H1 (cell line): ENCODE measurements around the gene FBXL14. TPM values are rescaled to one million over a fixed set of nuclear protein-coding genes. Genes with fewer than 3 reads are reported as not detected.

ENCODE experiments used
- CTCF ChIA-PET: fragments of 300-600 bp; sonication (Branson Sonifier 250); formaldehyde crosslinking; loops from one replicate; lab custom pipeline; 2021; ENCODE audit not compliant: partially characterized antibody; lab: Charles Lee
- POLR2A ChIA-PET: fragments of 300-600 bp; sonication (Branson Sonifier 250); formaldehyde crosslinking; loops from one replicate; lab custom pipeline; 2021; ENCODE audit warnings: inconsistent platforms; ENCODE audit not compliant: partially characterized antibody; lab: Charles Lee
- DNase-seq, 2 experiments: peaks; one replicate each; pipeline versions ENCODE4 v3.0.0 to v3.0.0-alpha.2; 2010 to 2022; ENCODE audit warnings: low spot score in 2 of 2, low read depth in 1 of 2, mixed read lengths in 1 of 2
- FAIRE-seq: peaks from 2 replicates; lab custom pipeline; 2011; peaks lifted over from hg19 to GRCh38; lab: Jason Lieb, UNC
- H2AFZ ChIP-seq: 2 replicates; pipeline ENCODE4 v1.8.1; 2012; ENCODE audit warnings: low read length, inconsistent platforms
- H2AK5ac ChIP-seq: 2 replicates; pipeline ENCODE4 v1.6.1; 2013; ENCODE audit warnings: low read depth, low read length
- H2BK120ac ChIP-seq: replicated peaks from 2 replicates; pipeline ENCODE3; 2013; ENCODE audit warnings: low read depth, low read length, inconsistent platforms
- H2BK12ac ChIP-seq: 2 replicates; pipeline ENCODE4 v1.6.1; 2013; ENCODE audit warnings: low read depth, low read length
- H2BK15ac ChIP-seq: 2 replicates; pipeline ENCODE4 v1.6.1; 2013; ENCODE audit warnings: low read length
- H2BK20ac ChIP-seq: 2 replicates; pipeline ENCODE4 v1.6.1; 2013; ENCODE audit warnings: low read length
- H2BK5ac ChIP-seq: 2 replicates; pipeline ENCODE4 v1.6.1; 2013; ENCODE audit warnings: low read depth, low read length
- H3K14ac ChIP-seq: 2 replicates; pipeline ENCODE4 v1.6.1; 2013; ENCODE audit warnings: inconsistent platforms; ENCODE audit not compliant: insufficient read length
- H3K18ac ChIP-seq: 2 replicates; pipeline ENCODE4 v1.6.1; 2013; ENCODE audit warnings: low read length; ENCODE audit errors: extremely low read depth
- H3K23ac ChIP-seq: 2 replicates; pipeline ENCODE4 v1.6.1; 2013; ENCODE audit warnings: inconsistent platforms; ENCODE audit not compliant: insufficient read length
- H3K23me2 ChIP-seq: 2 replicates; pipeline ENCODE4 v1.6.1; 2013; ENCODE audit warnings: low read depth, low read length
- H3K27ac ChIP-seq: 2 replicates; pipeline ENCODE4 v1.6.1; 2011; ENCODE audit warnings: low read depth, low read length, inconsistent platforms
- H3K27me3 ChIP-seq, 4 experiments: replicated peaks in 1 of 4; 1 replicate in 1 of 4; 2 replicates in 3 of 4; pipeline versions ENCODE4 v1.6.1 to v1.8.1; 2011 to 2013; ENCODE audit warnings: low read length in 3 of 4, mild to moderate bottlenecking in 3 of 4, inconsistent platforms in 2 of 4, mixed read lengths in 2 of 4, moderate library complexity in 1 of 4; ENCODE audit not compliant: control insufficient read depth in 3 of 4, insufficient read depth in 3 of 4; ENCODE audit errors: extremely low read depth in 1 of 4
- H3K36me3 ChIP-seq, 4 experiments: 2 replicates each; pipeline versions ENCODE4 v1.6.1 to v1.8.1; 2011 to 2013; ENCODE audit warnings: mild to moderate bottlenecking in 4 of 4, low read length in 3 of 4, moderate library complexity in 2 of 4, control low read depth in 1 of 4, inconsistent platforms in 1 of 4; ENCODE audit not compliant: insufficient read depth in 4 of 4, control insufficient read depth in 2 of 4
- H3K4ac ChIP-seq: replicated peaks from 2 replicates; pipeline ENCODE3; 2013; ENCODE audit warnings: low read length, low read depth, mixed read lengths, inconsistent platforms; ENCODE audit not compliant: insufficient read length
- H3K4me1 ChIP-seq, 4 experiments: replicated peaks in 1 of 4; 1 replicate in 1 of 4; 2 replicates in 3 of 4; pipeline versions ENCODE4 v1.6.1 to v1.8.1; 2011 to 2013; ENCODE audit warnings: low read length in 3 of 4, inconsistent platforms in 2 of 4, mixed read lengths in 1 of 4; ENCODE audit not compliant: insufficient read depth in 4 of 4, control insufficient read depth in 3 of 4
- H3K4me2 ChIP-seq, 2 experiments: 2 replicates each; pipeline versions ENCODE4 v1.6.1 to v1.8.1; 2011 to 2013; ENCODE audit warnings: low read depth in 2 of 2, low read length in 2 of 2, control low read depth in 1 of 2, inconsistent platforms in 1 of 2, mild to moderate bottlenecking in 1 of 2; ENCODE audit not compliant: insufficient read depth in 1 of 2
- H3K4me3 ChIP-seq, 4 experiments: fragments of 200-600, 300-600 bp in 1 of 4; sonication (generic), shearing (Covaris generic), sonication (Bioruptor Twin) in 1 of 4; 2 replicates each; pipeline versions ENCODE4 v1.5.1 to v1.8.1; 2011 to 2016; ENCODE audit warnings: low read length in 4 of 4, low read depth in 3 of 4, control low read depth in 2 of 4, inconsistent platforms in 2 of 4, mild to moderate bottlenecking in 2 of 4, mixed read lengths in 1 of 4, moderate library complexity in 1 of 4; ENCODE audit not compliant: insufficient read depth in 2 of 4; ENCODE audit errors: extremely low read depth in 1 of 4
- H3K56ac ChIP-seq: replicated peaks from 2 replicates; pipeline ENCODE3; 2013; ENCODE audit warnings: low read depth, mild to moderate bottlenecking, mixed read lengths, low read length, inconsistent platforms; ENCODE audit not compliant: insufficient read length
- H3K79me1 ChIP-seq: 2 replicates; pipeline ENCODE4 v1.6.1; 2013; ENCODE audit warnings: low read depth, low read length, control low read depth
- H3K79me2 ChIP-seq, 2 experiments: 2 replicates each; pipeline versions ENCODE4 v1.6.1 to v1.8.1; 2012 to 2013; ENCODE audit warnings: low read length in 2 of 2, mild to moderate bottlenecking in 2 of 2, inconsistent platforms in 1 of 2; ENCODE audit not compliant: insufficient read depth in 2 of 2, control insufficient read depth in 1 of 2
- H3K9ac ChIP-seq, 4 experiments: replicated peaks in 1 of 4; 1 replicate in 1 of 4; 2 replicates in 3 of 4; pipeline versions ENCODE4 v1.6.1 to v1.8.1; 2011 to 2013; ENCODE audit warnings: low read depth in 3 of 4, low read length in 3 of 4, control low read depth in 2 of 4, mild to moderate bottlenecking in 2 of 4, moderate library complexity in 2 of 4, inconsistent platforms in 1 of 4; ENCODE audit errors: extremely low read depth in 1 of 4
- H3K9me3 ChIP-seq, 2 experiments: 2 replicates each; pipeline versions ENCODE4 v1.6.1 to v1.8.1; 2012 to 2013; ENCODE audit warnings: mild to moderate bottlenecking in 2 of 2, moderate library complexity in 2 of 2, control low read depth in 1 of 2, inconsistent platforms in 1 of 2, low read depth in 1 of 2, low read length in 1 of 2, mixed read lengths in 1 of 2; ENCODE audit not compliant: insufficient read depth in 2 of 2
- H4K20me1 ChIP-seq, 2 experiments: replicated peaks in 1 of 2; 2 replicates each; pipeline versions ENCODE3 to v1.8.1; 2011 to 2013; ENCODE audit warnings: inconsistent platforms in 2 of 2, low read length in 2 of 2, mild to moderate bottlenecking in 1 of 2; ENCODE audit not compliant: insufficient read depth in 2 of 2, control insufficient read depth in 1 of 2
- H4K5ac ChIP-seq: 2 replicates; pipeline ENCODE4 v1.6.1; 2013; ENCODE audit warnings: low read length, low read depth, mixed read lengths, inconsistent platforms; ENCODE audit not compliant: insufficient read length
- H4K8ac ChIP-seq: 2 replicates; pipeline ENCODE4 v1.8.0; 2013; ENCODE audit warnings: mild to moderate bottlenecking, moderate library complexity, low read length, inconsistent platforms; ENCODE audit not compliant: insufficient read depth; ENCODE audit errors: extremely low read depth
- H4K91ac ChIP-seq: replicated peaks from 2 replicates; pipeline ENCODE3; 2013; ENCODE audit warnings: low read length, mixed read lengths, inconsistent platforms; ENCODE audit not compliant: insufficient read length
- CBX8 ChIP-seq: fragments of 300-800, 300-1000 bp; sonication (generic); IDR thresholded peaks from 2 replicates; pipeline ENCODE4 v1.7.1; 2016; ENCODE audit warnings: low read depth, low read length, borderline replicate concordance
- HDAC2 ChIP-seq, 2 experiments: fragments of 300-600 bp in 1 of 2; sonication (generic) in 1 of 2; IDR thresholded peaks; 2 replicates each; pipeline ENCODE4 v1.6.1; 2011 to 2012; ENCODE audit warnings: low read depth in 2 of 2, low read length in 2 of 2, mild to moderate bottlenecking in 2 of 2, moderate library complexity in 2 of 2, borderline replicate concordance in 1 of 2, inconsistent platforms in 1 of 2
- HDAC6 ChIP-seq: IDR thresholded peaks from one replicate; pipeline ENCODE4 v1.7.1; 2012; ENCODE audit warnings: low read depth, mild to moderate bottlenecking, inconsistent platforms, low read length, moderate library complexity
- JUND ChIP-seq: IDR thresholded peaks from 2 replicates; pipeline ENCODE4 v1.6.1; 2011; ENCODE audit warnings: mild to moderate bottlenecking, improper control_type of control experiment, low read length
- KDM5A ChIP-seq: fragments of 200-600 bp; IDR thresholded peaks from 2 replicates; pipeline ENCODE4 v1.7.1; 2012; ENCODE audit warnings: mild to moderate bottlenecking, low read length, inconsistent platforms, mixed read lengths
- NRF1 ChIP-seq: IDR thresholded peaks from 2 replicates; pipeline ENCODE4 v1.6.1; 2011; ENCODE audit warnings: mild to moderate bottlenecking, low read depth, low read length, improper control_type of control experiment
- PHF8 ChIP-seq: fragments of 200-600 bp; sonication (generic); conservative IDR thresholded peaks from 2 replicates; pipeline ENCODE4 v1.7.1; 2012; ENCODE audit warnings: low read depth, mild to moderate bottlenecking, inconsistent platforms, low read length, moderate library complexity
- RNF2 ChIP-seq: fragments of 200-900, 300-1000 bp; sonication (generic); IDR thresholded peaks from 2 replicates; pipeline ENCODE4 v1.7.1; 2016; ENCODE audit warnings: borderline replicate concordance, low read depth, mild to moderate bottlenecking, antibody characterized with exemption, low read length; ENCODE audit not compliant: poor library complexity, severe bottlenecking; ENCODE audit errors: missing control alignments
- RXRA ChIP-seq: IDR thresholded peaks from 2 replicates; pipeline ENCODE4 v1.6.1; 2011; ENCODE audit warnings: low read depth, mild to moderate bottlenecking, low read length, moderate library complexity; ENCODE audit not compliant: insufficient read depth
- SUZ12 ChIP-seq: fragments of 200-600 bp; sonication (generic); IDR thresholded peaks from 2 replicates; pipeline ENCODE4 v1.6.1; 2012; ENCODE audit warnings: mild to moderate bottlenecking, inconsistent platforms, low read length, moderate library complexity, mixed read lengths
- WGBS, 2 experiments: shearing (Covaris generic) in 1 of 2; methylation state at CpG; one replicate each; pipeline versions ENCODE4 v1.1.6 to v1.1.7; 2013 to 2015; ENCODE audit warnings: low lambda C conversion rate in 2 of 2, mixed read lengths in 2 of 2, inconsistent platforms in 1 of 2, low coverage in 1 of 2, missing lambda C conversion rate in 1 of 2; ENCODE audit not compliant: insufficient replicate concordance in 2 of 2, insufficient coverage in 1 of 2, insufficient read length in 1 of 2; ENCODE audit errors: extremely low coverage in 1 of 2, missing lambda C conversion rate in 1 of 2; 5-methylcytosine and 5-hydroxymethylcytosine counted together
- polyA plus RNA-seq, 7 experiments: library from polyadenylated mRNA; depleted of rRNA in 3 of 7; stranded (reverse) in 5 of 7; unstranded in 2 of 7; fragments of >200 nt in 5 of 7; fragments of 200-250 nt in 2 of 7; gene quantifications; 1 replicate in 5 of 7; 2 replicates in 1 of 7; 4 replicates in 1 of 7; pipeline versions ENCODE4 v1.2.1 to v1.2.3, GENCODE V29; 2011 to 2013; ENCODE audit warnings: missing spikeins in 2 of 7, mixed read lengths in 2 of 7
- total RNA-seq: library from RNA; stranded (reverse); fragmentation: NEBNext Ultra II Directional; extraction: Animal tissue kit (Norgen Biotek cat#: 25700); gene quantifications from 2 replicates; pipeline ENCODE4 v1.2.1, GENCODE V29; 2021
- TF ChIP-seq, protein P1 (sequence below): IDR thresholded peaks from 2 replicates; pipeline ENCODE4 v1.6.1; 2012; ENCODE audit warnings: low read length, inconsistent platforms

FBXL14 gene
- total and polyA plus RNA-seq, 2 of the 8 experiments (the other 6 are each of a cell fraction or from before 2014, with no cell fraction given), result 5.5 to 9.6 TPM

- Histone ChIP-seq H2BK120ac (no peak overlapping the region), H3K4me3 (no peak overlapping the region), H3K27me3 (peaks cover 55 to 79% (median 67%) of the 10 kb centered on the region in 4 experiments), H3K9ac (no peak overlapping the region), H3K23me2 (peaks cover 2% of the 10 kb centered on the region; the same call in 1 of the 2 replicates), H2BK12ac (no peak overlapping the region), H3K23ac (no peak overlapping the region), H3K4me1 (peaks cover 0 to 6% (median 6%) of the 10 kb centered on the region in 4 experiments; a peak in 5 of 7 replicates), H4K91ac (no peak overlapping the region), H2BK5ac (no peak overlapping the region), H3K79me2 (no peaks in the 10 kb centered on the region; a peak in 1 of 4 replicates), H3K4ac (no peak overlapping the region), H2AFZ (no peak overlapping the region), H3K18ac (no peak overlapping the region), H4K8ac (no peak overlapping the region), H3K4me2 (no peak overlapping the region; a peak in 1 of 4 replicates), H2BK15ac (no peak overlapping the region), H2BK20ac (no peak overlapping the region), H3K56ac (no peak overlapping the region), H3K36me3 (no peaks in the 10 kb centered on the region; a peak in 1 of 8 replicates), H4K20me1 (peaks cover 0 to 9% of the 10 kb centered on the region in 2 experiments), H3K14ac (no peak overlapping the region), H3K79me1 (no peaks in the 10 kb centered on the region), H3K9me3 (no peaks in the 10 kb centered on the region), H4K5ac (no peak overlapping the region), H2AK5ac (no peak overlapping the region), H3K27ac (no peak overlapping the region)
- DNase-seq (no peak), FAIRE-seq (no peak)
- CTCF ChIA-PET, result interaction anchor here (0.7 to 2.0 kb wide), 6 partner anchors 11 to 411 kb away, joined by 3 to 10 read pairs (median 5); no protein-coding TSS in a partner anchor
- POLR2A ChIA-PET, result no interaction called here
- WGBS, 2 experiments, result 92% methylated on average over 3 of the region's 3 CpGs; no CpG with 5 or more reads in 1 of the 2 experiments
- TF ChIP-seq, protein P1, sequence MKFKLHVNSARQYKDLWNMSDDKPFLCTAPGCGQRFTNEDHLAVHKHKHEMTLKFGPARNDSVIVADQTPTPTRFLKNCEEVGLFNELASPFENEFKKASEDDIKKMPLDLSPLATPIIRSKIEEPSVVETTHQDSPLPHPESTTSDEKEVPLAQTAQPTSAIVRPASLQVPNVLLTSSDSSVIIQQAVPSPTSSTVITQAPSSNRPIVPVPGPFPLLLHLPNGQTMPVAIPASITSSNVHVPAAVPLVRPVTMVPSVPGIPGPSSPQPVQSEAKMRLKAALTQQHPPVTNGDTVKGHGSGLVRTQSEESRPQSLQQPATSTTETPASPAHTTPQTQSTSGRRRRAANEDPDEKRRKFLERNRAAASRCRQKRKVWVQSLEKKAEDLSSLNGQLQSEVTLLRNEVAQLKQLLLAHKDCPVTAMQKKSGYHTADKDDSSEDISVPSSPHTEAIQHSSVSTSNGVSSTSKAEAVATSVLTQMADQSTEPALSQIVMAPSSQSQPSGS, result no peak
- TF ChIP-seq RXRA (no peak), KDM5A (no peak), HDAC2 (IDR thresholded peaks at IDR 0.05; ENCODE audit: borderline replicate concordance in 1 of 2, low read depth in 2 of 2, low read length in 2 of 2) (no peak), HDAC6 (no peak), JUND (no peak), SUZ12 (no peak), PHF8 (no peak), RNF2 (no peak), CBX8 (no peak), NRF1 (no peak)
Measured at GRCh38 chr12:1528791-1529190, 65.6 kb downstream of the FBXL14 start.
